ENCODE results near the gene SLU7. TPM values are rescaled to one million over a fixed set of nuclear protein-coding genes. Genes with fewer than 3 reads are reported as not detected.

Gene SLU7
- total and polyA plus RNA-seq, 4 donors, result 26.7 to 35.6 (median 34.8) TPM

GRCh38 chr5:160354666-160355065 is 64.2 kb downstream of the SLU7 start:
- no peaks in the 10 kb centered on the region for H3K9me3 ChIP-seq (ENCODE audit: control insufficient read depth in 4 of 4, insufficient read depth in 3 of 4, low read length in 3 of 4)
- H3K36me3 ChIP-seq (ENCODE audit: control insufficient read depth in 4 of 4, insufficient read depth in 4 of 4, low read length in 4 of 4), result no peaks in the 10 kb centered on the region
- H3K9ac ChIP-seq (ENCODE audit: insufficient read depth in 1 of 2, low read length in 2 of 2), result no peak overlapping the region
- TF ChIP-seq CTCF (IDR thresholded peaks at IDR 0.05; ENCODE audit: control extremely low read depth, extremely low read depth), result no peak
- no peaks in the 10 kb centered on the region for H3K27me3 ChIP-seq (ENCODE audit: control insufficient read depth in 3 of 3, insufficient read depth in 3 of 3, low read length in 2 of 3)
- DNase-seq (no peak), ATAC-seq (ENCODE audit: insufficient read depth, low FRiP score) (no peak)
- no peak overlapping the region for H3K4me3 ChIP-seq
- no peak overlapping the region for H3K27ac ChIP-seq (ENCODE audit: low read depth in 1 of 2, low read length in 1 of 2)
- H3K4me1 ChIP-seq (ENCODE audit: control insufficient read depth in 5 of 5, insufficient read depth in 5 of 5, low read length in 5 of 5), result peaks cover 0 to 27% (median 9%) of the 10 kb centered on the region in 5 donors
- 94 to 95% methylated on average over 14 of the region's 14 CpGs for WGBS, 2 donors

GRCh38 chr5:160353379-160353778 is 65.5 kb downstream of the SLU7 start:
- peaks cover 0 to 27% (median 0%) of the 10 kb centered on the region in 5 donors for H3K4me1 ChIP-seq (ENCODE audit: control insufficient read depth in 5 of 5, insufficient read depth in 5 of 5, low read length in 5 of 5)
- no peak overlapping the region for H3K9ac ChIP-seq (ENCODE audit: insufficient read depth in 1 of 2, low read length in 2 of 2)
- no peak overlapping the region for H3K4me3 ChIP-seq
- H3K27ac ChIP-seq (ENCODE audit: low read depth in 1 of 2, low read length in 1 of 2), result no peak overlapping the region
- no peaks in the 10 kb centered on the region for H3K27me3 ChIP-seq (ENCODE audit: control insufficient read depth in 3 of 3, insufficient read depth in 3 of 3, low read length in 2 of 3)
- no peak for DNase-seq
- no peak for TF ChIP-seq CTCF (IDR thresholded peaks at IDR 0.05; ENCODE audit: control extremely low read depth, extremely low read depth)
- H3K9me3 ChIP-seq (ENCODE audit: control insufficient read depth in 4 of 4, insufficient read depth in 3 of 4, low read length in 3 of 4), result no peaks in the 10 kb centered on the region
- ATAC-seq (ENCODE audit: insufficient read depth, low FRiP score), result no peak
- no peaks in the 10 kb centered on the region for H3K36me3 ChIP-seq (ENCODE audit: control insufficient read depth in 4 of 4, insufficient read depth in 4 of 4, low read length in 4 of 4)
- 86 to 93% methylated on average over 8 of the region's 8 CpGs for WGBS, 2 donors

- Histone ChIP-seq H3K27ac (ENCODE audit: low read depth in 1 of 2, low read length in 1 of 2) (no peak overlapping the region), H3K4me1 (ENCODE audit: control insufficient read depth in 5 of 5, insufficient read depth in 5 of 5, low read length in 5 of 5) (peaks cover 0 to 17% (median 0%) of the 10 kb centered on the region in 5 donors), H3K36me3 (ENCODE audit: control insufficient read depth in 4 of 4, insufficient read depth in 4 of 4, low read length in 4 of 4) (no peaks in the 10 kb centered on the region), H3K9ac (ENCODE audit: insufficient read depth in 1 of 2, low read length in 2 of 2) (no peak overlapping the region), H3K4me3 (no peak overlapping the region), H3K9me3 (ENCODE audit: control insufficient read depth in 4 of 4, insufficient read depth in 3 of 4, low read length in 3 of 4) (no peaks in the 10 kb centered on the region), H3K27me3 (ENCODE audit: control insufficient read depth in 3 of 3, insufficient read depth in 3 of 3, low read length in 2 of 3) (no peaks in the 10 kb centered on the region)
- no peak for DNase-seq
- no peak for ATAC-seq (ENCODE audit: insufficient read depth, low FRiP score)
- TF ChIP-seq CTCF (IDR thresholded peaks at IDR 0.05; ENCODE audit: control extremely low read depth, extremely low read depth), result no peak
- WGBS, 2 donors, result 96 to 98% methylated on average over 4 of the region's 4 CpGs
Observed at GRCh38 chr5:160352308-160352707, 66.6 kb downstream of the SLU7 start.

Other genes with a start within 250 kb of the SLU7 start
- 10 to 100 TPM in 1 of 2 donors, 1 to 10 TPM in 1; 5.0 to 13.1 TPM for gene FABP6, start 189.6 kb downstream of the SLU7 start, total RNA-seq
- 1 to 10 TPM; 6.0 to 6.6 TPM for gene FABP6, start 189.6 kb downstream of the SLU7 start, polyA plus RNA-seq
- gene CCNJL, start 106.5 kb downstream of the SLU7 start, total RNA-seq, result 10 to 100 TPM in 1 of 2 donors, 1 to 10 TPM in 1; 9.1 to 22.3 TPM
- gene CCNJL, start 106.5 kb downstream of the SLU7 start, polyA plus RNA-seq, result 10 to 100 TPM; 10.4 to 16.5 TPM
- gene C1QTNF2, start 48.5 kb downstream of the SLU7 start, total RNA-seq, result 1 to 10 TPM; 2.1 to 3.0 TPM
- 1 to 10 TPM in 1 of 2 donors, under 1 TPM in 1; 0.62 to 1.1 TPM for gene C1QTNF2, start 48.5 kb downstream of the SLU7 start, polyA plus RNA-seq
- 10 to 100 TPM in 1 of 2 donors, 1 to 10 TPM in 1; 3.0 to 12.3 TPM for gene FAM200C, start 19.0 kb downstream of the SLU7 start, total RNA-seq
- gene FAM200C, start 19.0 kb downstream of the SLU7 start, polyA plus RNA-seq, result 1 to 10 TPM; 1.1 to 4.3 TPM
- 10 to 100 TPM in 1 of 2 donors, 1 to 10 TPM in 1; 4.0 to 17.1 TPM for gene PTTG1, start 2.8 kb upstream of the SLU7 start, total RNA-seq
- gene PTTG1, start 2.8 kb upstream of the SLU7 start, polyA plus RNA-seq, result 10 to 100 TPM; 13.7 to 29.2 TPM

All from lung (tissue), 12 donors.